ENCODE results near the gene RASAL2.

The RASAL2 gene

GRCh38 chr1:178155481-178156255 is 61.8 kb downstream of the RASAL2 start:
- Histone ChIP-seq H3K4me3 (replicated peaks; ENCODE audit: low read depth, low read length) (no peak overlapping the region), H3K36me3 (ENCODE audit: control insufficient read depth, insufficient read depth, low read length) (no peaks in the 10 kb centered on the region), H3K27me3 (replicated peaks; ENCODE audit: control insufficient read depth, insufficient read depth, low read length) (no peaks in the 10 kb centered on the region)
- no peak for TF ChIP-seq CTCF (IDR thresholded peaks at IDR 0.05; ENCODE audit: insufficient read depth, low read length, poor library complexity, severe bottlenecking)
- no peak for DNase-seq (ENCODE audit: extremely low read depth, insufficient read length)

GRCh38 chr1:178160736-178161475 is 67.0 kb downstream of the RASAL2 start:
- Histone ChIP-seq H3K36me3 (ENCODE audit: control insufficient read depth, insufficient read depth, low read length) (no peaks in the 10 kb centered on the region), H3K27me3 (replicated peaks; ENCODE audit: control insufficient read depth, insufficient read depth, low read length) (no peaks in the 10 kb centered on the region), H3K4me3 (replicated peaks; ENCODE audit: low read depth, low read length) (no peak overlapping the region)
- DNase-seq (ENCODE audit: extremely low read depth, insufficient read length) = no peak
- no peak for TF ChIP-seq CTCF (IDR thresholded peaks at IDR 0.05; ENCODE audit: insufficient read depth, low read length, poor library complexity, severe bottlenecking)

DNA sequence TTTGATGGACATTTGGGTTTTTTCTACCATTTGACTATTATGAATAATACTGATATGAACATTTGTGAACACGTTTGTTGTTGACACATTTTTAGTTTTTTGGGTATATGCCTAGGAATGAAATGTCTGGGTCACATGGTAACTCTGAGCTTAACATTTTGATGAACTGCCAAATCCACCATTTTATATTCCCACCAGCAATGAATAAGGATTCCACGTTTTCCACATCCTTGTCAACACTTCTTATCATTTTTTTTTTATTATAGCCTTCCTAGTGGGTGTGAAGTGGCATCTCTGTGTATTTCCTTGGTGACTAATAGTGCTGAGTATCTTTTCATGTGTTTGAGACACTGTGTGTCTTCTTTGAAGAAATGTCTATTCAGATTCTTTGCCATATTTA is 67.6 kb downstream of the RASAL2 start:
- H3K4me3 ChIP-seq (replicated peaks; ENCODE audit: low read depth, low read length) = no peak overlapping the region
- TF ChIP-seq CTCF (IDR thresholded peaks at IDR 0.05; ENCODE audit: insufficient read depth, low read length, poor library complexity, severe bottlenecking) = no peak
- no peaks in the 10 kb centered on the region for H3K27me3 ChIP-seq (replicated peaks; ENCODE audit: control insufficient read depth, insufficient read depth, low read length)
- H3K36me3 ChIP-seq (ENCODE audit: control insufficient read depth, insufficient read depth, low read length) = no peaks in the 10 kb centered on the region
- no peak for DNase-seq (ENCODE audit: extremely low read depth, insufficient read length)

GRCh38 chr1:178165196-178165595 is 71.3 kb downstream of the RASAL2 start:
- no peak overlapping the region for H3K4me3 ChIP-seq (replicated peaks; ENCODE audit: low read depth, low read length)
- no peaks in the 10 kb centered on the region for H3K27me3 ChIP-seq (replicated peaks; ENCODE audit: control insufficient read depth, insufficient read depth, low read length)
- DNase-seq (ENCODE audit: extremely low read depth, insufficient read length) = no peak
- no peak for TF ChIP-seq CTCF (IDR thresholded peaks at IDR 0.05; ENCODE audit: insufficient read depth, low read length, poor library complexity, severe bottlenecking)
- H3K36me3 ChIP-seq (ENCODE audit: control insufficient read depth, insufficient read depth, low read length) = no peaks in the 10 kb centered on the region

DNA sequence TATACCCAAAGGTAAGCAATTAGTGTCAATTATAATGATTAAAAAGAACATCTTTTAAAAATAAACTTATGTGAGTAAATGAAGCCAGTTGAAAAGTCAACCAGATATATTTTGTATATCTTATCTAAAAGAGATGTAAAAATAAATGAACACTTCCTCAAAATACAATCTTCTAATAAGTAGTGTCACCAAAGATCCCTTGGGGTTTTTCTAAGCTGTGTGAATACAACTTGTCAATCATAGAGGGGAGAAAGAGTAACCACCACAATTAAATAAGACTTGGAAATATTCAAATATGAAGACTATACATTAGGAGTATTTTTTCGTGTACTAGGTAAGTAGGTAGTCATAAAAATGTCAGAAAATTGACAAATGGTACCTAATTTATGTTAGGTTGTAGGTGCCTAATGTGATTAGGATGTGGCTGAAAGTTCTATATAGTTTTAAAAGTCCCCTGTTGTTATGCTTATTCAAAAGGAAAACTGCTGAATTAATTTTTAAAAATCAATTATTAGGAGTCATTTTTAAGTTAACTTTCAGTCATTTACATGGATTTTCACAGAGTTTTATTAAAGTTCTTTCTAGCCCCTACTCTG is 72.6 kb downstream of the RASAL2 start:
- no peak for TF ChIP-seq CTCF (IDR thresholded peaks at IDR 0.05; ENCODE audit: insufficient read depth, low read length, poor library complexity, severe bottlenecking)
- no peak for DNase-seq (ENCODE audit: extremely low read depth, insufficient read length)
- Histone ChIP-seq H3K4me3 (replicated peaks; ENCODE audit: low read depth, low read length) (no peak overlapping the region), H3K36me3 (ENCODE audit: control insufficient read depth, insufficient read depth, low read length) (no peaks in the 10 kb centered on the region), H3K27me3 (replicated peaks; ENCODE audit: control insufficient read depth, insufficient read depth, low read length) (no peaks in the 10 kb centered on the region)
